GM18907 (cell line): ENCODE measurements around the gene WWOX.

Experiments used
- ATAC-seq: cut with Tn5 transposase; IDR thresholded peaks from one replicate; pipeline ENCODE4 v1.9.1; 2021; ENCODE audit warnings: mild to moderate bottlenecking, moderate library complexity; ENCODE audit not compliant: unreplicated experiment

Gene WWOX

DNA sequence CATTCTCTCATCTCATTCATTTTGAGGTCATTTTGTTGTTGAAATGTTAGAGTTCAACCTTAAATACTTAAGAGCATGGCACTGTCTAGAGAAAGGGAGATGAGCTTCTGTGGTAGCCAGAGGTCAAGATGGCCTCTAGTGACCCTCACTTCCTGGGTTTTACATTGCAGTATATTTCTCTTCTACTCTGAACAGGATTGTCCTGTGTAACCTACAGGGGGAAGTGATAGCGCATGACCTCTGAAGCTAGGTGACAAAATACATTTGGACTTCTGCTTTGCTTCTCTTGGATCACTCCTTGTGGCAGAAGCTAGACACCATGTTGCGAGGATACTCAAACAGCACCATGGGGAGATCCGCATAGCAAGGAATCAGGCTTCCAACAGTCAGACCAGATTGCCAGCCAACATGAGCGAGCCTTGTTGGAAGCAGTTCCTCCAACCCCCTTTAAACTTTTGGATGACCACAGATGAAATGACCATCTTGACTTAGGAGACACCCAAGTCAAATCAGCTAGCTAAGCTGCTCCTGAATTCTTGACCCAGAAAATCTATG lies 752.7 kb downstream of the WWOX start:
- ATAC-seq: no peak

GRCh38 chr16:78862022-78862421 lies 762.6 kb downstream of the WWOX start:
- ATAC-seq: no peak

DNA sequence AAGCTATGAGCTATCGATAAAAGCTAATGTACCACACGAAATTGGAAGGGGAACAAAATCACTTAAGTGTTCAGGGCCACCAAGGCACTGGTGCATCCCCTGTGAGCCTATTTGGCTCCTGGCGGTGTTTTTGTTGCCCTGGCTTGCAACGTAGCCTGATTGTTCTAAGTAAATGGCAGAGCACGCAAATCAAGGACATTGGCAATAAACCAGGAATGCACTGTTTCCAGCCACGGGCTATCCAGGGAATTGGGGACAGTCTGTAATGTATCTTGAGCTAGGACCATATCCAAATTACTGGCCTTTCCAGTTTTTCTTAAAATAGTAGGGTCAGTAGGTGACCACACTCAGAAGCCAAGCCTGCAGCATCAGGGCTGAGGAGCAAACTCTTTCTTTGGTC lies 767.1 kb downstream of the WWOX start:
- no peak for ATAC-seq

DNA sequence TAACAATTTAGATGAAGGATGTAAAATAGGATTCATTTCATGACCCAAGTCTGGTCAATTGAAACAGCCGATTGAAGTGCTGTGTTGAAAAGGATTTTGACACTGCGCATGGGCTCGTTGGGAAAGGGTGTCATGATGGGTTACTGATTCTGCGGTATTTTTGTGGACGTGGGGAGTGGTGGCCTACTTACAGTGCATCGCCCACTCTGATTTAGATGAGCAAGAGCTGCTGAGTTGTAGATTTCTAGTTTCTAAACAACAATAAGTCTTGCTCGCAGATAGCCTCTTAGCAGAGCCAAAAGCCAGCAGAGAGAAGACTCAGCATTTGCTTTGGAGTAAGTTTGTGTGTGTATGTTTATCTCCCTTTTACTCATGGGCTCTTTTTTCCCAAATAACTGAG lies 770.0 kb downstream of the WWOX start:
- ATAC-seq: no peak

DNA sequence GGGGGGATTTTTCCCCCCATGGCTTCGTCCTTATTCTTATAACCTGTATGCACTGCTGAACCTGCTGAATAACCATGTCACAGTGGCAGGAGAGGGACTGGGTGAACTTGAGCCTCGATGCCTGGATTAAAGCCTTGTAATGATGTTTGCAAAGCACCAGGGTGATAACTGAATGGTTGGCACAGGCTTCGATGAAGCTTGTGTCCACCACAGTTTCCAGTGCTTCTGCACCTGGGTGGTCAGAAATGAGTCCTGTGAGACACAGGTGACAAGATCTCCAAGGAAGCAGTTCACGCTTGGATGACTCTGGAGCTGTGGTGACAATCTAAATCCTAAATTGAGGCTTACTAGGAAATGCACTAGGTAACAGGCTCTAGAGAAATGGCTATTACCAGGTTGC lies 771.8 kb downstream of the WWOX start:
- ATAC-seq: no peak

DNA sequence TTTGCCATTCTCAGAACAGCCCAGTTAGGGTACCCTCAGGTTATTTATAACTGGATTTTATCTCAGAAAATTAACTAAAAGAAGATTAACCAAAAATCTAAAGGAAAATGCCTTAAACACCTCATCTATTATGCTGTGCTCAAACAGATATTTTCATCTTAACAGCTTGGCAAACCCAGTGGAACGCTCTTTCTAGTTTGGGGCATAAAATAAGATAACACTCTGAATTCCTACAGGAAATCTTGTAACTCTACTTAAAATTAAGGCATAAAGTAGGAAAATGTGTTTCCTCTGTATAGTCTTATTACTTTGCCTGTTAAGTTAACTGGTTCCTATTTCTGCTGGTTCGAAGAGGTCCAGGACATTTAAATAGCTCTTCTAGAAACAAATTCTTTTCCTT lies 777.2 kb downstream of the WWOX start:
- no peak for ATAC-seq

DNA sequence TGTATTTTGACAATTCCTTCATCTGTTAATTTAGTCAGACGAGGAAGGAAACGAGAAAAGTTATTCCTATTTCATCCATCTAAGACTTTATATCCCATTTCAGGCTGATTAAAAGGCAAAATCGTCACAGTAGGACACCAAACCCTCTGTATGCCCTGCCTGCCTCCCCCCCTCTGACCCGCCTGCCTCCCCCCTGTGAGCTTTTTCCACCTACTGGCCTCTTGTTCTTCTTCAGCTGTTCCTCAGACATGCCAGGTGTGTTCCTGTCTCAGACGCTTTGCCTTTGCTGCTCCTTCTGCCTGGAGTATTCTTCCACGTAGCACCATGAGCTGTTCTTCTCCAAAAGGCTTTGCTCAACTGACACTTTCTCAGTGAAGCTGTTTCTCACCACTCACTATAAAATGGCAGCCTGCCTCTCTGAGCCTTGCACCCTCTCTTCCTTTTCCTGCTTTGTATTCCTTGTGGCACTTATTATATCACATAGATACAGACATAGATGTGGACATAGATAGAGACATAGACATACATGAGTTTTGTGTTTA lies 777.7 kb downstream of the WWOX start:
- no peak for ATAC-seq

GRCh38 chr16:78878570-78878969 lies 779.1 kb downstream of the WWOX start:
- ATAC-seq: no peak

DNA sequence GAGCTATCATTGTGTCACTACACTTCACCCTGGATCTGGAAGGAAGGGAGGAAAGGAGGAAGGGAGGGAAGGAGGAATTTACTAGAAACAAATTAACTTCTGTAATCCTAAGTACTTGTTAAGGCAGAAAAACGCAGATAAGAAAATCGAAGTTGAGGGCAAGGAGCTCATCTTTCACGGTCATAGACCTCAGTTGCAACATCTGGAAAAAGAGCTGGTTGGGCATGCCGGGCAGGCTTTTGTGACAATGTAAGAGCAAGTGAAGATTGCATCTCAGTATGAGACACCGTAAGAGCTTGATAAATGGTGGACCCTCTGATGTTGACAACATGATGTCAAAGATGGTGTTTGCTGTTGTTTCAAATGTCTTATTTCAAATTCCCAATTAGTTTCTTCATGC lies 779.6 kb downstream of the WWOX start:
- ATAC-seq: no peak

DNA sequence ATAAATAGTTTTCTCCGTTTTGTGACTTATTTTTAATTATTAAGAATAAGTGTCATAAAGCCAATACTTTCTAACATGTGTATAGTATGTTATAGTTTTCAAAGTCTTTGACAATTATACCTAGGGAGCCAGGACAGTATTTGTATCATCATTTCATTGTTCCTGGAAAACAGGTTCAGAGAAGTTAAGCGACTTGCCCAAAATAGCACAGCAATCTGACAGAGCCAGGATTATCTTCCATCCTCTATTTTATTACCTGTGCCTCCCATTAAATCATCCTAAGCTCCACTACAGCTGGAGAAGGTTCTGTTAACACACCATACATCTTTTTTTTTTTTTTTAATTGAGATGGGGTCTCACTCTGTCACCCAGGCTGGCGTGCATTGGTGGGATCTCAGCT lies 782.7 kb downstream of the WWOX start:
- ATAC-seq: no peak

DNA sequence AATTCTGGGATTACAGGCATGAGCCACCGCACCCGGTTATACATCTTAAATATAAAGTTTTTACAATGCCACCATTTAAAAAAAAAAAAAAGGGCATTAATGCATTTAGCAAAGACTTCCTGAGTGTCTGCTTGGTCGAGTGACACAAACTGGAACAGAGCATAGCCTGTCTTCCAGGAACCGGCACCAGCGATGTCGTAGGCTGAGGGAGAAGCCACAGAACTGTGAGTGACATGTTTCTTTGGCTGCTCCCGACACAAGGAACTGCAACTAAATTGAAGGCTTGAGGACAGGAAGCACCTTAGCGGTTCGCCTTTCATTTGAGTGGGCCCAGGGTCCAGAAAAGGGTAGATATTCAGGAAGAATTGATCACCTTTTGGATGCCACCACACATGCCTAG lies 783.3 kb downstream of the WWOX start:
- no peak for ATAC-seq

DNA sequence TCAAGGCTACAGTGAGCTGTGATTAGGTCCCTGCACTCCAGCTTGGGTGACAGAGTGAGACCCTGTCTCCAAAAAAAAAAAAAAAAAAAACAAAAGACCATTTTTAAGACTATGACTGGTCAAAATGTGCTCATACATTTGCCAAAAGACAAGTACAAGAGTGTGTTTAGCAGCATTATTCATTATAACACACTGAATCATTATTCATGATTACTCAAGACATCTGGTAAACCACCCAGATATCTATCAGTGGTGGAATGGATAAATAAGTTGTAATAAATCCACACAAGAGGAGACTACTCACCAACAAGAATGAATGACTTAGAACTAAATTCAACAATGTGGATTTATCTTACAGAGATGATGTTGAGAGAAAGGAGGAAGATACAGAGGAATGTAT lies 784.8 kb downstream of the WWOX start:
- no peak for ATAC-seq

DNA sequence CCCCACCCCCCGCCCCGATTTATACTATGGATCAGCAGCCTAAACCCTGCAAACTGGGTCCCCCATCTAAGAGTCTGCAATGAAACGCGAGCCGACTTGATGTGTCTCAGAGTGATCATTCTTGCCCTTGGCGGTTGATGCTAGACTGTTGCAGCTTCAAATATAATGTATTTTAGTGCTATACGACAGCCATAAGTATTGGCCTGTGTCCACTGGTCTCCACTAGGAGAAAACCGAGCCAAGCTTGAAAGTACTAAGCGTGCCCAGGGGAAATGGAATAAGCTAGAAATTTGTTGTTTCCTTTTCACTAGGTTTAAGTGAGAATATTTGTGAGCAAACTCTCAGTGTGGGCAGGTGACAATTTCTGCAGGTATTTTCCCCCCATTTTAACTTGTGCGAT lies 789.9 kb downstream of the WWOX start:
- ATAC-seq: no peak

DNA sequence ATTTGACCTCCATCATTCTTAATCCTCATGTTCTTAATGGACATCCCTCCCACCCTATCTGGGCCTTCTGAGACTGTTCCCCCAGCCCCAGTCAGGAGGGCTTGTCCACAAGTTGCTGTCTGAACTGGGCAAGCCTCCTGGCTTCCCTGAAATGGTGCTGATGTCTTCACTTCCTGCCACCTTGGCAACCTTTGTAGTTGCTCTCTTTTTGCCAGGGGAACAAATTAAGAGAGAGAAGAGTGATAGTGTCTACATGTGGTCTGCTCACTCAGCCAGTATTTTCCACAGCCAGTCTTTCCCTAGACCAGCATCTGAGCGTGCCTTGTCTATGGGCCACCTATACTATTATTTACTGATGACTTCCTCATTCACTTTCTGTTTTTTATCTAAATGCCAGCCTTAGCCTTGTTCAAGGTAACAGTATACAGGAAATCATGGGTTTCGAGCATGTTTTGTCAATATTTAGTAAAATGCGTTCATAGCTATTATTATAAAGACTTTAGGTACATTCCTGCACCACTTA lies 791.0 kb downstream of the WWOX start:
- no peak for ATAC-seq

DNA sequence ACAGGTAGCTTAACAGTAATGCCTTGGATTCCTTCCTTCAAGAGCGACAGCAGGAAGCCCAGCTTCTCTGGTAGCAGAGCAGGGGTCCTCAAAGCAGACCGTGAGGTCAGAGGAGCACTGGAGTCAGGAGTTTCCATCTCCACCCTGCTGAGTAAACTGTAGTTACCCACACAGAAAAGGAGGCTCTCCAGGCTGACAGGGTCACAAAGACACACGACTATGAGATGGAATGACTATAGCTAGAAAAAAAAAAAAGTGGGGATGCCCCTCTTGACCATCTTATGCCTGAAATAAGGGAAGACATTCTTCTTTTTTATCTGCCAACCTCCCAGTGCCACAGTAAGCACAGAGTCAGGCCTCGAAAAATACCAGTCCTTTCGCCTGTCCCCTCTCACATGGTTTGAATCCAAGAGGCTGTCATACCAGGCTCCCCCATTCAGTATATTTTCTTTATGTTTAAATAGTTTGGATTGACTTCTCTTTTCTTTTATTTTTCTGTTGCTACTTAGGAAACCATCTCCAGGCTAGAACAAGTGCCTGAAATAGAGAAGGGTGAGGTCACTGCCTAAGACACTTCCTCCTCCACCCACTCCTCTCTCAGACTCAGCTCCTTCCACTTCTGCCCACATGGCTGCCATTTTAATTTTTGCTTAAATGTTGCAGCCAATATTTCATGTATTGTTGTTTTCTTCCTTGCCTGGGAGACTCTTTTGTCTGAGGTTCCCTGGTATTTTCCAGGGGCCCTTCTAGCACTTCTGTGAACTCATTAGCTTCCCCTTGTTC lies 793.7 kb downstream of the WWOX start:
- no peak for ATAC-seq

- no peak for ATAC-seq
These were observed 795.4 kb downstream of the WWOX start for GRCh38 chr16:78894886-78895285.

GRCh38 chr16:78895681-78896080 lies 796.2 kb downstream of the WWOX start:
- no peak for ATAC-seq

DNA sequence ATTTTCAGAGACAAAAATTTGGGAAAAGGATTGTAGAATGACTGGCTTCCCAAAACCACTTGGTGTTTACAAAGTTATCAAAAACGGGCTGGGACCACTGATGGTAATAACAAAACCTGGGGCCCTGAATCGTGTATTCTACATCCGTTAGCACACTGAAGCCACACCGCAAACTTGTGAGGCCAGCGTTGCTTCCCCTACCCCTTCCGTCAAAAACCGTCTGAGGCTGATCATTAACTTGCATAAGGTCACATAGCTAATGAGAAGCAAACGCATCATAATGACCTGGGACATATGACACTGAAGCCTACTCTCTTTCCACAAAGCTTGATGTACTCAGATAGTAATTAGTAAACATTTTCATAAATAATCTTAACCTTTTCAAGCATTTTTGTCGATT lies 796.8 kb downstream of the WWOX start:
- no peak for ATAC-seq

DNA sequence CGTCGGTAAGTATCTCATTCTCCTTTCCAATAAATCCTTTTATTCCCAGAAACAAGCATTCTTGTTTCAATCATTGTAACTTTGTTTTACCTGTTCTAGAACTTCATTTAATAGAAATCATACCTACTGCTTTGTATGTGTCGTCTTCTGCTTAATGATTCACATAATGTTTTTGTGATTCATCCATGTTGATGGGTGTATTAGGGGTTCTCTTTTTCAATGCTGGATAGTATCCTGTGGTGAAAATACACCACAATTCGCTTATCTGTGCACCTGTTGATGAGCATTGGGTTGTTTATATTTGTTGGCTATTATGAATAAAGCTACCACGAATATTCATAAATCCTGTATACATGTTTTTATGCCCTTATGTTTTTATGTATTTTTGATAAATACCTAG lies 797.8 kb downstream of the WWOX start:
- ATAC-seq: no peak

GRCh38 chr16:78900044-78900811 lies 800.8 kb downstream of the WWOX start:
- no peak for ATAC-seq

DNA sequence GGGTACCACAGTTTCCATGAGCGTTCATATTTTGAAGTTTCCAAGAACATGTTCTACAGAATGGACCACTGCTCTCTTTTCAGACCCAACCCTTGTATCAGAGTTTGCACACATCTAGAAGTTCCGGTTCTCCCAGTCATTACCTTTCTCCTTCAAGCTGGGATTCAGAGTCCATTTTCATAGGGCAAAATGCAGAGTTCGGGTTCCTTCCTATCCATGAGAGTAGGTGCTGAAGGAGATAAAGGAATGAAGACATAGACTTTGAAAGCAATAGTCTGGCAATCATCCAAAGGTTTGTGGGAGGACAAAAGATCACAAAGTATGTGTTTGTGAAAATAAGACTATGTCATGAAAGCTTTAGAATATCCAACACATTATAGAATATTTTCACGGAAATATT lies 801.5 kb downstream of the WWOX start:
- no peak for ATAC-seq

DNA sequence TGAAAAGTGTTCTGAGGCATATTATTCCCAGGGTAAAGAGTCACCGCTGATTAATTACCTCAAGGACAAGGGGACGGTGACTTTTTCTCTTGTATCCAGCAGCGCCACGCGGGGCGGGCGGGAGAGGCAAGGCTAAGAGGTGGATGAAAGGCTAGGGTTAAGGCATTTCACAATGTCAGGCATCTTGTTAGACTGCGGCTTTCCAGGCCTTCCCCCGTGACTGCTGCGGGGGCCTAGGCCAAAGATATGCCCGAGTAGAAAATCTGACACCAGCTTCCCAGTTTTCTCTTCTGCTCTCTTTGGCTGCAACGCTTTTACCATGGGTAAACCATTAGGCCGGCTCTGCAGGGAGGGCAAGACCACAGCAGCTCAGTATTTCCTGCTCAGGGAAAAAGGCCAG lies 802.9 kb downstream of the WWOX start:
- no peak for ATAC-seq
